ENCODE measurements around the gene RNASEH2A. TPM values are rescaled to one million over a fixed set of nuclear protein-coding genes. Genes with fewer than 3 reads are reported as not detected.

Gene RNASEH2A
- polyA plus RNA-seq, 1 experiment, result 11.7 TPM

- TF ChIP-seq CTCF (IDR thresholded peaks at IDR 0.05; ENCODE audit: low read depth, low read length), result peak; percentile 88
- Histone ChIP-seq H3K27ac (ENCODE audit: low read depth, low read length) (no peak overlapping the region), H3K4me3 (ENCODE audit: low read depth, low read length) (peak overlapping the region; percentile 42), H3K9me3 (ENCODE audit: control insufficient read depth, insufficient read depth, low read length) (no peaks in the 10 kb centered on the region), H3K27me3 (ENCODE audit: control insufficient read depth, insufficient read depth, low read length) (peaks cover 12% of the 10 kb centered on the region)
- no peak for DNase-seq (ENCODE audit: low read depth, low spot score)
- ChIA-PET POLR2A (interaction anchor here (0.8 to 1.5 kb wide), 3 partner anchors 56 to 125 kb away, joined by 3 to 4 read pairs (median 3); partner anchors contain the start of gene JUNB), CTCF (interaction anchor here (0.6 to 9.9 kb wide), 55 partner anchors 10 to 283 kb away, joined by 3 to 247 read pairs (median 4); partner anchors contain the start of genes CALR, DNASE2, GET3 and RNASEH2A)
Observed at GRCh38 chr19:12847159-12848139, 41.1 kb downstream of the RNASEH2A start.

- POLR2A ChIA-PET, result no interaction called here
- CTCF ChIA-PET, result no interaction called here
- Histone ChIP-seq H3K27ac (ENCODE audit: low read depth, low read length) (no peak overlapping the region), H3K4me3 (ENCODE audit: low read depth, low read length) (no peak overlapping the region), H3K27me3 (ENCODE audit: control insufficient read depth, insufficient read depth, low read length) (no peaks in the 10 kb centered on the region), H3K9me3 (ENCODE audit: control insufficient read depth, insufficient read depth, low read length) (peaks cover 7% of the 10 kb centered on the region; the same call in 1 of the 2 replicates)
- no peak for TF ChIP-seq CTCF (IDR thresholded peaks at IDR 0.05; ENCODE audit: low read depth, low read length)
- no peak for DNase-seq (ENCODE audit: low read depth, low spot score)
Observed at GRCh38 chr19:12856653-12857052, 50.3 kb downstream of the RNASEH2A start.

- POLR2A ChIA-PET, result no interaction called here
Observed at GRCh38 chr19:12858041-12858928, 51.9 kb downstream of the RNASEH2A start.

GRCh38 chr19:12859546-12859945 is 53.2 kb downstream of the RNASEH2A start:
- CTCF ChIA-PET, result interaction anchor here (3.7 kb wide), 1 partner anchor 12 kb away, joined by 13 read pairs; no protein-coding TSS in a partner anchor

More at GRCh38 chr19:12858041-12858928, 51.9 kb downstream of the RNASEH2A start:
- CTCF ChIA-PET, result interaction anchor here (0.6 to 0.9 kb wide), 3 partner anchors 10 to 32 kb away, joined by 4 read pairs; no protein-coding TSS in a partner anchor
- peaks cover 7% of the 10 kb centered on the region; the same call in 1 of the 2 replicates for H3K9me3 ChIP-seq (ENCODE audit: control insufficient read depth, insufficient read depth, low read length)
- no peak for DNase-seq (ENCODE audit: low read depth, low spot score)
- no peak overlapping the region for H3K27ac ChIP-seq (ENCODE audit: low read depth, low read length)
- no peak overlapping the region for H3K4me3 ChIP-seq (ENCODE audit: low read depth, low read length)
- TF ChIP-seq CTCF (IDR thresholded peaks at IDR 0.05; ENCODE audit: low read depth, low read length), result no peak
- peaks cover under 1% of the 10 kb centered on the region for H3K27me3 ChIP-seq (ENCODE audit: control insufficient read depth, insufficient read depth, low read length)

More at GRCh38 chr19:12859546-12859945, 53.2 kb downstream of the RNASEH2A start:
- Histone ChIP-seq H3K9me3 (ENCODE audit: control insufficient read depth, insufficient read depth, low read length) (peaks cover 7% of the 10 kb centered on the region; the same call in 1 of the 2 replicates), H3K27me3 (ENCODE audit: control insufficient read depth, insufficient read depth, low read length) (peaks cover 4% of the 10 kb centered on the region), H3K27ac (ENCODE audit: low read depth, low read length) (no peak overlapping the region), H3K4me3 (ENCODE audit: low read depth, low read length) (no peak overlapping the region)
- POLR2A ChIA-PET, result interaction anchor here (0.6 kb wide), 1 partner anchor 8 kb away, joined by 3 read pairs; no protein-coding TSS in a partner anchor
- no peak for DNase-seq (ENCODE audit: low read depth, low spot score)
- no peak for TF ChIP-seq CTCF (IDR thresholded peaks at IDR 0.05; ENCODE audit: low read depth, low read length)

Small RNAs within 50 kb of the gene (small RNA-seq; reads per million reads assigned to genes)
- gene MIR5684 (ENCODE audit: insufficient read length, low read depth) (not detected), gene MIR6794 (ENCODE audit: insufficient read length, low read depth) (not detected)

Other genes starting within 250 kb of the RNASEH2A start
- gene ZNF490, start 195.8 kb upstream of the RNASEH2A start, polyA plus RNA-seq (2011; rRNA removed), result 3.7 and 4.3 TPM in 2 replicates
- gene ZNF791, start 195.7 kb upstream of the RNASEH2A start, polyA plus RNA-seq (2011; rRNA removed), result 13.1 and 15.8 TPM in 2 replicates
- 30.9 and 39.5 TPM in 2 replicates for gene MAN2B1, start 139.8 kb upstream of the RNASEH2A start, polyA plus RNA-seq (2011; rRNA removed)
- 5.3 and 6.5 TPM in 2 replicates for gene WDR83, start 139.8 kb upstream of the RNASEH2A start, polyA plus RNA-seq (2011; rRNA removed)
- gene DHPS, start 124.7 kb upstream of the RNASEH2A start, polyA plus RNA-seq (2011; rRNA removed), result 53.4 and 59.1 TPM in 2 replicates
- gene GNG14, start 118.6 kb upstream of the RNASEH2A start, polyA plus RNA-seq (2011; rRNA removed), result not detected in 2 replicates
- gene FBXW9, start 110.0 kb upstream of the RNASEH2A start, polyA plus RNA-seq (2011; rRNA removed), result 4.8 and 7.2 TPM in 2 replicates
- 47.3 and 58.8 TPM in 2 replicates for gene TNPO2, start 82.7 kb upstream of the RNASEH2A start, polyA plus RNA-seq (2011; rRNA removed)
- 147 and 161 TPM in 2 replicates for gene TRIR, start 71.9 kb upstream of the RNASEH2A start, polyA plus RNA-seq (2011; rRNA removed)
- 114 and 129 TPM in 2 replicates for gene GET3, start 69.1 kb upstream of the RNASEH2A start, polyA plus RNA-seq (2011; rRNA removed)
- gene BEST2, start 54.8 kb upstream of the RNASEH2A start, polyA plus RNA-seq (2011; rRNA removed), result not detected in 2 replicates
- gene HOOK2, start 31.0 kb upstream of the RNASEH2A start, polyA plus RNA-seq (2011; rRNA removed), result 5.5 and 6.4 TPM in 2 replicates
- 24.1 and 44.3 TPM in 2 replicates for gene JUNB, start 15.1 kb upstream of the RNASEH2A start, polyA plus RNA-seq (2011; rRNA removed)
- 187 and 237 TPM in 2 replicates for gene PRDX2, start 4.8 kb upstream of the RNASEH2A start, polyA plus RNA-seq (2011; rRNA removed)
- 1.6 and 2.4 TPM in 2 replicates for gene THSD8, start 4.5 kb upstream of the RNASEH2A start, polyA plus RNA-seq (2011; rRNA removed)
- gene RTBDN, start 28.0 kb downstream of the RNASEH2A start, polyA plus RNA-seq (2011; rRNA removed), result not detected in 2 replicates
- 0.47 and 0.52 TPM in 2 replicates for gene MAST1, start 31.9 kb downstream of the RNASEH2A start, polyA plus RNA-seq (2011; rRNA removed)
- 28.9 and 39.5 TPM in 2 replicates for gene DNASE2, start 74.9 kb downstream of the RNASEH2A start, polyA plus RNA-seq (2011; rRNA removed)
- gene KLF1, start 80.6 kb downstream of the RNASEH2A start, polyA plus RNA-seq (2011; rRNA removed), result not detected in 2 replicates
- gene GCDH, start 84.6 kb downstream of the RNASEH2A start, polyA plus RNA-seq (2011; rRNA removed), result 11.4 and 14.0 TPM in 2 replicates
- gene SYCE2, start 112.7 kb downstream of the RNASEH2A start, polyA plus RNA-seq (2011; rRNA removed), result not detected in 2 replicates
- gene FARSA, start 127.1 kb downstream of the RNASEH2A start, polyA plus RNA-seq (2011; rRNA removed), result 13.5 and 23.0 TPM in 2 replicates
- gene CALR, start 132.0 kb downstream of the RNASEH2A start, polyA plus RNA-seq (2011; rRNA removed), result 1,597 and 1,650 TPM in 2 replicates
- gene RAD23A, start 139.3 kb downstream of the RNASEH2A start, polyA plus RNA-seq (2011; rRNA removed), result 36.2 and 41.4 TPM in 2 replicates
- gene GADD45GIP1, start 150.6 kb downstream of the RNASEH2A start, polyA plus RNA-seq (2011; rRNA removed), result 31.6 and 35.1 TPM in 2 replicates
- gene DAND5, start 163.0 kb downstream of the RNASEH2A start, polyA plus RNA-seq (2011; rRNA removed), result not detected in 2 replicates
- 15.1 and 22.3 TPM in 2 replicates for gene NFIX, start 188.9 kb downstream of the RNASEH2A start, polyA plus RNA-seq (2011; rRNA removed)

Measured in AG04450 (cell line).